ENCODE data around the gene TNKS1BP1. TPM values are rescaled to one million over a fixed set of nuclear protein-coding genes. Genes with fewer than 3 reads are reported as not detected.

TNKS1BP1 gene
- total and polyA plus RNA-seq, 2 experiments from 2014 or later = 64.2 to 72.2 TPM

- no peak for TF ChIP-seq ZNF462 (CRISPR knock-in tag; IDR thresholded peaks at IDR 0.05)
Measured at GRCh38 chr11:57290288-57290687, 34.5 kb downstream of the TNKS1BP1 start (continued).

GRCh38 chr11:57288771-57289579 lies 35.8 kb downstream of the TNKS1BP1 start:
- Histone ChIP-seq H3K36me3 (ENCODE audit: insufficient read depth) (no peaks in the 10 kb centered on the region), H2AFZ (peak overlapping the region; percentile 18), H3K79me2 (replicated peaks; ENCODE audit: insufficient read depth) (no peaks in the 10 kb centered on the region), H3K4me1 (ENCODE audit: insufficient read depth) (peaks cover 13% of the 10 kb centered on the region), H3K27me3 (ENCODE audit: insufficient read depth) (no peaks in the 10 kb centered on the region), H3K4me2 (peak overlapping the region; percentile 53), H3K27ac (ENCODE audit: low read depth) (no peak overlapping the region), H3F3A (replicated peaks; ENCODE audit: low read depth) (no peaks in the 10 kb centered on the region), H3K9me2 (ENCODE audit: insufficient read depth) (peaks cover 13% of the 10 kb centered on the region; the same call in 1 of the 2 replicates), H3K4me3 (no peak overlapping the region), H4K20me1 (replicated peaks; ENCODE audit: insufficient read depth) (no peaks in the 10 kb centered on the region)
- DNase-seq (ENCODE audit: low spot score) (peak; percentile 45), ATAC-seq (peak; percentile 74)
- Mint-ChIP-seq H3K36me3 (ENCODE audit: low read depth) (no peaks in the 10 kb centered on the region; the same call in 1 of the 3 replicates), H3K4me3 (no peak overlapping the region), H3K9me3 (no peaks in the 10 kb centered on the region), H3K27ac (no peak overlapping the region), H3K4me1 (peaks cover 28% of the 10 kb centered on the region), H3K27me3 (ENCODE audit: insufficient read depth, low read depth, poor library complexity) (peaks cover 6% of the 10 kb centered on the region)
- TF ChIP-seq EZH2 (IDR thresholded peaks at IDR 0.05; ENCODE audit: low read depth, unreplicated experiment) (no peak), POLR2AphosphoS5 (IDR thresholded peaks at IDR 0.05; ENCODE audit: low read depth) (no peak), STAT1 (IDR thresholded peaks at IDR 0.05; ENCODE audit: unreplicated experiment) (no peak), CREB1 (CRISPR knock-in tag; IDR thresholded peaks at IDR 0.05; ENCODE audit: low read depth) (no peak), REST (IDR thresholded peaks at IDR 0.05; ENCODE audit: unreplicated experiment) (no peak), EZH2phosphoT487 (IDR thresholded peaks at IDR 0.05; ENCODE audit: unreplicated experiment) (no peak)

Data from GM23338 (cell line).